Pancreas (tissue), 10 donors: ENCODE results near the gene NPAS2. TPM values are rescaled to one million over a fixed set of nuclear protein-coding genes. Genes with fewer than 3 reads are reported as not detected.

Experiments
- ATAC-seq, 4 donors: fragments of 200-7000 bp; cut with Tn5 transposase; one replicate each; pipeline versions ENCODE4 v1.8.0 to v1.9.1; 2020; ENCODE audit warnings: mild to moderate bottlenecking in 4 of 4, moderate library complexity in 4 of 4
- DNase-seq, 6 donors: peaks; one replicate each; pipeline ENCODE4 v3.0.0-alpha.2; 2020
- FAIRE-seq: peaks from 2 replicates; lab custom pipeline; 2012; peaks lifted over from hg19 to GRCh38; lab: Jason Lieb, UNC
- H3K27ac ChIP-seq, 4 donors: fragments of 200-600 bp; sonication (generic); 1 replicate in 3 of 4; 2 replicates in 1 of 4; pipeline versions ENCODE4 v1.5.0 to v1.8.0; 2020
- H3K27me3 ChIP-seq, 4 donors: fragments of 200-600 bp; one replicate each; pipeline ENCODE4 v1.8.0; 2021
- H3K36me3 ChIP-seq, 3 donors: fragments of 200-600 bp; sonication (generic) in 1 of 3; one replicate each; pipeline versions ENCODE4 v1.5.0 to v1.8.0; 2020 to 2021
- H3K4me1 ChIP-seq, 3 donors: fragments of 200-600 bp; one replicate each; pipeline ENCODE4 v1.8.0; 2021
- H3K4me3 ChIP-seq, 4 donors: fragments of 200-600 bp; sonication (generic) in 2 of 4; one replicate each; pipeline versions ENCODE4 v1.5.0 to v1.8.0; 2020 to 2021
- H3K9me3 ChIP-seq, 4 donors: fragments of 200-600 bp; one replicate each; pipeline ENCODE4 v1.8.0; 2021
- CTCF ChIP-seq, 4 donors: fragments of 200-600 bp; sonication (generic) in 3 of 4; IDR thresholded peaks; one replicate each; pipeline versions ENCODE4 v1.5.0 to v1.8.0; 2021; ENCODE audit warnings: antibody characterized with exemption in 4 of 4
- WGBS, 2 donors: extraction: QIAGEN DNeasy Blood & Tissue Kit; methylation state at CpG; one replicate each; pipeline ENCODE4 v1.1.7; 2013; 5-methylcytosine and 5-hydroxymethylcytosine counted together
- intact Hi-C, 3 donors: fragments of 100-400 bp; cut with DNase I; formaldehyde crosslinking; loops; one replicate each; pipeline versions ENCODE4 v1.11.1 to v1.14.2; 2022
- polyA plus RNA-seq, 2 donors: library from polyadenylated mRNA; stranded (reverse); fragments of 200-250 nt; gene quantifications; one replicate each; pipeline ENCODE4 v1.2.3, GENCODE V29; 2013
- total RNA-seq, 6 donors: library from RNA; stranded (reverse); fragmentation: NEBNext Ultra II Directional in 4 of 6; extraction: Animal tissue kit (Norgen Biotek cat#: 25700) in 4 of 6; gene quantifications; one replicate each; pipeline versions ENCODE4 v1.2.1 to v1.2.4, GENCODE V29; 2021 to 2023
- donor health status: healthy with polysubstance abuse.
- donor health status: DM: no; HTN: no; CAD: no; lungs with moderate emphysema.
- donor health status: DM: no; HTN: no; CAD: no.
- donor health status: control.
- donor health status: control.
- donor health status: Bipolar disorder and iron deficiency.
- donor health status: DM: yes; HTN: yes; CAD: no.
- donor health status: DM: no; HTN: no; CAD: no.
- donor health status: DM: no; HTN: no; CAD: no.
- donor health status: DM: yes; HTN: yes; CAD: no.

The NPAS2 gene
- total and polyA plus RNA-seq, 8 donors, result 20.6 to 46.3 (median 32.7) TPM

GRCh38 chr2:100972452-100972851 lies 152.5 kb downstream of the NPAS2 start:
- Histone ChIP-seq H3K4me3 (no peak overlapping the region), H3K36me3 (peaks cover 0 to 77% (median 13%) of the 10 kb centered on the region in 3 donors), H3K27me3 (no peaks in the 10 kb centered on the region), H3K27ac (no peak overlapping the region), H3K4me1 (no peaks in the 10 kb centered on the region), H3K9me3 (no peaks in the 10 kb centered on the region)
- DNase-seq, result no peak
- WGBS, 2 donors, result 93 to 95% methylated on average over 7 of the region's 7 CpGs
- ATAC-seq, result no peak
- TF ChIP-seq CTCF (IDR thresholded peaks at IDR 0.05), result no peak
- FAIRE-seq, result no peak
- intact Hi-C loops, result loop anchor here in 1 of 3 donors (10.0 kb wide), 1 partner anchor 358 kb away; no protein-coding TSS in a partner anchor

DNA sequence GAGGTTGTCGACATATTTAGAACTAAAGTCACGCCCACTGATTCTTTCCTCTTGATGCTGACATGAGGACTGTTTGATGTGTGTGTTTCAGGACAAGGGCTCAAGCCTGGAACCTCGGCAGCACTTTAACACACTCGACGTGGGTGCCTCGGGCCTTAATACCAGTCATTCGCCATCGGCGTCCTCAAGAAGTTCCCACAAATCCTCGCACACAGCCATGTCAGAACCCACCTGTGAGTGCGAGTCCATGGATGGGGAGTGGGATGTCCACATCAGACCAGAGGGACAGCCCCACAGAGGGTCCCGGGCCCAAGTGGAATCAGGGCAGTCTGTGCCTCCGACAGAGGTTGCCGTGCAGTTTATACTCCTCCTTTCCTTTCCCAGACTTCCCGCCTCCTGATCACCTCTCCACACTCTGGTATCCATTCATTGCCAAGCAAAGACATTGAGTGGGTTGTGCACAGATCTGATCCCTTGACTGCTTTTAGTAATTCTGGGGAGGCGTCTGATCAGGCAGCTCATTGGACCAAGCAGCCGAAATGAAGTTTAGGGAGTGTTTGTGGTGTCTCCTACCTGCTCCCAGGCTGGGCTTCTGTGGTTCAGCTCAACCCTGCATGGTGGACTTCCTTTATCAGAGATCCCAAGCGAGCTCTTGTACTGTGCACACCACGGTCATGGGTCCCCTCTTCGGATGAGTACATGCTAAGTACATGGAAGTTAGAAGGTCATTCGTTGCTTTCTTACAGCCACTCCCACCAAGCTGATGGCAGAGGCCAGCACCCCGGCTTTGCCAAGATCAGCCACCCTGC lies 155.0 kb downstream of the NPAS2 start:
- Histone ChIP-seq H3K27me3 (no peaks in the 10 kb centered on the region), H3K36me3 (peaks cover 0 to 73% (median 20%) of the 10 kb centered on the region in 3 donors), H3K4me3 (no peak overlapping the region), H3K27ac (no peak overlapping the region), H3K9me3 (no peaks in the 10 kb centered on the region), H3K4me1 (no peaks in the 10 kb centered on the region)
- intact Hi-C loops, result loop anchor here in 2 of 3 donors (5.0 to 10.0 kb wide), 2 partner anchors 360 to 363 kb away; no protein-coding TSS in a partner anchor
- FAIRE-seq (no peak), DNase-seq (no peak), ATAC-seq (no peak)
- TF ChIP-seq CTCF (IDR thresholded peaks at IDR 0.05), result no peak
- 89 to 91% methylated on average over 22 of the region's 22 CpGs for WGBS, 2 donors

- DNase-seq (no peak), ATAC-seq (no peak), FAIRE-seq (no peak)
- H3K4me3 ChIP-seq, result no peak overlapping the region
- H3K9me3 ChIP-seq, result no peaks in the 10 kb centered on the region
- intact Hi-C loops, result loop anchor here in 2 of 3 donors (5.0 to 10.0 kb wide), 2 partner anchors 361 to 363 kb away; no protein-coding TSS in a partner anchor
- no peak for TF ChIP-seq CTCF (IDR thresholded peaks at IDR 0.05)
- H3K4me1 ChIP-seq, result no peaks in the 10 kb centered on the region
- H3K27me3 ChIP-seq, result no peaks in the 10 kb centered on the region
- 89 to 91% methylated on average over 7 of the region's 7 CpGs for WGBS, 2 donors
- H3K27ac ChIP-seq, result no peak overlapping the region
- peaks cover 0 to 68% (median 20%) of the 10 kb centered on the region in 3 donors for H3K36me3 ChIP-seq
Measured at GRCh38 chr2:100975521-100975785, 155.5 kb downstream of the NPAS2 start.

GRCh38 chr2:100976061-100976460 lies 156.1 kb downstream of the NPAS2 start:
- Histone ChIP-seq H3K36me3 (peaks cover 0 to 62% (median 20%) of the 10 kb centered on the region in 3 donors), H3K27ac (no peak overlapping the region), H3K4me3 (no peak overlapping the region), H3K4me1 (no peaks in the 10 kb centered on the region), H3K9me3 (no peaks in the 10 kb centered on the region), H3K27me3 (no peaks in the 10 kb centered on the region)
- no peak for DNase-seq
- intact Hi-C loops, result loop anchor here in 2 of 3 donors (5.0 to 10.0 kb wide), 2 partner anchors 361 to 364 kb away; no protein-coding TSS in a partner anchor
- FAIRE-seq, result no peak
- WGBS, 2 donors, result 86% methylated on average over 6 of the region's 6 CpGs
- no peak for TF ChIP-seq CTCF (IDR thresholded peaks at IDR 0.05)
- ATAC-seq, result no peak
